Mesendoderm (in vitro differentiated cells): ENCODE measurements around the gene MYL7.

Source experiments
- DNase-seq: peaks from one replicate; pipeline ENCODE4 v3.0.0; 2013
- H2AK5ac ChIP-seq: 2 replicates; pipeline ENCODE4 v1.6.1; 2013; ENCODE audit warnings: low read length, inconsistent platforms
- H2BK120ac ChIP-seq: 2 replicates; pipeline ENCODE4 v1.6.1; 2013; ENCODE audit warnings: low read depth, mild to moderate bottlenecking, low read length, moderate library complexity, mixed read lengths
- H2BK15ac ChIP-seq: replicated peaks from 2 replicates; pipeline ENCODE4 v1.6.1; 2013; ENCODE audit warnings: low read depth, mild to moderate bottlenecking, moderate library complexity
- H2BK5ac ChIP-seq: 2 replicates; pipeline ENCODE4 v1.6.1; 2013; ENCODE audit warnings: low read length, inconsistent platforms
- H3K18ac ChIP-seq: 2 replicates; pipeline ENCODE4 v1.6.1; 2013; ENCODE audit warnings: mild to moderate bottlenecking, low read length, mixed read lengths
- H3K23ac ChIP-seq: one replicate; pipeline ENCODE4 v1.6.1; 2013; ENCODE audit warnings: low read length
- H3K27ac ChIP-seq: 2 replicates; pipeline ENCODE4 v1.5.1; 2013; ENCODE audit warnings: low read depth, mild to moderate bottlenecking, inconsistent platforms, low read length, moderate library complexity
- H3K27me3 ChIP-seq: 2 replicates; pipeline ENCODE4 v1.6.1; 2013; ENCODE audit warnings: low read length, control low read depth, mild to moderate bottlenecking, inconsistent platforms; ENCODE audit not compliant: insufficient read depth, poor library complexity
- H3K36me3 ChIP-seq: 2 replicates; pipeline ENCODE4 v1.6.1; 2013; ENCODE audit warnings: low read length, inconsistent platforms; ENCODE audit not compliant: control insufficient read depth, insufficient read depth
- H3K4ac ChIP-seq: one replicate; pipeline ENCODE4 v1.6.1; 2013; ENCODE audit warnings: low read depth, mild to moderate bottlenecking, low read length, moderate library complexity
- H3K4me1 ChIP-seq: 2 replicates; pipeline ENCODE4 v1.6.1; 2013; ENCODE audit warnings: low read depth, low read length, inconsistent platforms; ENCODE audit not compliant: control insufficient read depth
- H3K4me2 ChIP-seq: 2 replicates; pipeline ENCODE4 v1.6.1; 2013; ENCODE audit warnings: low read length
- H3K4me3 ChIP-seq: 2 replicates; pipeline ENCODE4 v1.5.1; 2013; ENCODE audit warnings: mild to moderate bottlenecking, low read length
- H3K56ac ChIP-seq: one replicate; pipeline ENCODE4 v1.6.1; 2013; ENCODE audit warnings: low read length
- H3K79me1 ChIP-seq: 2 replicates; pipeline ENCODE4 v1.6.1; 2013; ENCODE audit warnings: low read length, inconsistent platforms
- H3K79me2 ChIP-seq: 2 replicates; pipeline ENCODE4 v1.6.1; 2013; ENCODE audit warnings: mild to moderate bottlenecking, low read length; ENCODE audit not compliant: control insufficient read depth, insufficient read depth
- H3K9ac ChIP-seq: 2 replicates; pipeline ENCODE4 v1.6.1; 2013; ENCODE audit warnings: low read length, inconsistent platforms
- H4K5ac ChIP-seq: one replicate; pipeline ENCODE4 v1.6.1; 2013; ENCODE audit warnings: low read length
- H4K8ac ChIP-seq: one replicate; pipeline ENCODE4 v1.6.1; 2013; ENCODE audit warnings: low read depth, mild to moderate bottlenecking, control low read depth, low read length, moderate library complexity
- WGBS: extraction: QIAGEN DNeasy Blood & Tissue Kit; methylation state at CpG from one replicate; pipeline ENCODE4 v1.1.7; 2013; ENCODE audit warnings: low lambda C conversion rate, missing lambda C conversion rate; ENCODE audit not compliant: insufficient coverage; ENCODE audit errors: extremely low coverage; 5-methylcytosine and 5-hydroxymethylcytosine counted together

The MYL7 gene

GRCh38 chr7:44097064-44097932, 43.8 kb downstream of the MYL7 start:
- H4K8ac ChIP-seq: no peak overlapping the region
- no peaks in the 10 kb centered on the region for H3K79me1 ChIP-seq
- no peaks in the 10 kb centered on the region for H3K36me3 ChIP-seq
- no peak overlapping the region for H3K4ac ChIP-seq
- DNase-seq: no peak
- no peak overlapping the region for H3K27ac ChIP-seq
- H3K27me3 ChIP-seq: no peaks in the 10 kb centered on the region
- H2AK5ac ChIP-seq: no peak overlapping the region
- no peak overlapping the region for H3K18ac ChIP-seq
- H3K4me3 ChIP-seq: no peak overlapping the region
- no peak overlapping the region for H3K9ac ChIP-seq
- no peak overlapping the region for H4K5ac ChIP-seq
- no peak overlapping the region for H3K4me2 ChIP-seq
- H3K4me1 ChIP-seq: no peaks in the 10 kb centered on the region
- H3K23ac ChIP-seq: no peak overlapping the region
- no peak overlapping the region for H2BK120ac ChIP-seq
- H2BK15ac ChIP-seq: no peak overlapping the region
- no CpG with 5 or more reads among the region's 9 CpGs for WGBS
- no peak overlapping the region for H2BK5ac ChIP-seq
- H3K56ac ChIP-seq: no peak overlapping the region
- no peaks in the 10 kb centered on the region for H3K79me2 ChIP-seq

- no CpG with 5 or more reads among the region's 8 CpGs for WGBS
- H3K4ac ChIP-seq: no peak overlapping the region
- no peak overlapping the region for H3K9ac ChIP-seq
- no peak overlapping the region for H3K18ac ChIP-seq
- no peak overlapping the region for H2BK5ac ChIP-seq
- no peak overlapping the region for H3K23ac ChIP-seq
- H3K56ac ChIP-seq: no peak overlapping the region
- no peaks in the 10 kb centered on the region for H3K79me2 ChIP-seq
- H2BK120ac ChIP-seq: no peak overlapping the region
- H4K8ac ChIP-seq: no peak overlapping the region
- no peaks in the 10 kb centered on the region for H3K79me1 ChIP-seq
- no peak overlapping the region for H2AK5ac ChIP-seq
- no peak overlapping the region for H4K5ac ChIP-seq
- no peaks in the 10 kb centered on the region for H3K4me1 ChIP-seq
- no peak for DNase-seq
- H3K27ac ChIP-seq: no peak overlapping the region
- no peak overlapping the region for H2BK15ac ChIP-seq
- H3K4me2 ChIP-seq: no peak overlapping the region
- no peaks in the 10 kb centered on the region for H3K27me3 ChIP-seq
- H3K4me3 ChIP-seq: no peak overlapping the region
- no peaks in the 10 kb centered on the region for H3K36me3 ChIP-seq
Measured at GRCh38 chr7:44096326-44096881, 44.7 kb downstream of the MYL7 start.

DNA sequence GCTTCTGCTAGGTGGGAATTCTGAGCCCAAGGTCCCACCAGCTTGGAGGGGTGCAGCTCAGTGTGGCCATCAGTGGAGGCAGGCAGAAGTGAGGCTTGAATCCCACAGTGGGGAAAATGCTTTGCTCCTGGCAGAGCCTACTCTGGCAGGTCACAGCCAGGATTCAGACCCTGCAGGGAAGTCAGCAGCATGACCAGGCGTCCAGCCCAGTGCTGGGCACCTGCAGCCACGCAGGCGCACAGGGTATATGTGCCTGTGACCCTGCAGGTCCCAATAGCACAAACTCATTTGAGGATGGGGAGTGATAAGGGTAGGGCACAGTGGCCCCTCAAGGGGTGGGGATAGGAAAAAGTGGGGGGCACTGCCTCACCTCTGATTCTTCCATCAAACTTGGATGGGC, 45.4 kb downstream of the MYL7 start:
- Histone ChIP-seq H3K23ac (no peak overlapping the region), H3K4me1 (no peaks in the 10 kb centered on the region), H3K4ac (no peak overlapping the region), H3K9ac (no peak overlapping the region), H3K79me2 (no peaks in the 10 kb centered on the region), H4K8ac (no peak overlapping the region), H3K56ac (no peak overlapping the region), H3K79me1 (no peaks in the 10 kb centered on the region), H2BK5ac (no peak overlapping the region), H2BK15ac (no peak overlapping the region), H3K4me2 (no peak overlapping the region), H3K27ac (no peak overlapping the region), H3K18ac (no peak overlapping the region), H3K36me3 (no peaks in the 10 kb centered on the region), H2AK5ac (no peak overlapping the region), H4K5ac (no peak overlapping the region), H3K4me3 (no peak overlapping the region), H2BK120ac (no peak overlapping the region), H3K27me3 (no peaks in the 10 kb centered on the region)
- no CpG with 5 or more reads among the region's 3 CpGs for WGBS
- DNase-seq: no peak

DNA sequence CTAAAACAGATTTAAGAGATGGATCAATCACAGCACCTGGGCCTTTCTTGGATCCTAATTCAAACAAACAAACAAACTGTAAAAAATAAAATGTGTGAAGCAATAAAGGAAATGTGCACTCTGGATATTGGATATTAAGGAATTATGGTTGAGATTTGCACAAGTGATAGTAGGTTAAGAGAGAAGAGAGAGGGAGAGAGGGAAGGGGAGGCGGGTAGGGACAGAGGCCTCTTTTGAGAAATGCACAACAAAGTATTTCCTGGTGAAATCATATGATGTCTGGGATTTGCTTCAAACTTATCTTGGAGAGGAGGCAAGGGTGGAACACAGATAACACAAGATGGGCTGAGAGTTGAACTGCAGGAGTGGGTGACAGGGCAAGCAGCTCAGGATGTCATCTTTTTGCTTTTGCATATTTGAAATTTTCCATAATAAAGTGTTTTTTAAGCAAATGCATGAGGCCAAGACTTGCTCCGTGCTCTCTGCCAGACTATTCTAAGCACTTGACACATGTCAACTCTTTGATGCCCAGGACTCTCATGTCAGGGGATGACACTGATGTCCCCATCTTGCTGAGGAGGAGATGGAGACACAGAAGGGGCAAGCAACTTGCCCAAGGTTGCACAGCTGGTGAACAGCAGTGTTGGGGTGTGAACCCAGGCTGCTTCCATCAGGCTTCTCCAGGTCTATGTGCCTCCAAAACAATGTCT, 46.1 kb downstream of the MYL7 start:
- WGBS: no CpG with 5 or more reads among the region's 2 CpGs

DNA sequence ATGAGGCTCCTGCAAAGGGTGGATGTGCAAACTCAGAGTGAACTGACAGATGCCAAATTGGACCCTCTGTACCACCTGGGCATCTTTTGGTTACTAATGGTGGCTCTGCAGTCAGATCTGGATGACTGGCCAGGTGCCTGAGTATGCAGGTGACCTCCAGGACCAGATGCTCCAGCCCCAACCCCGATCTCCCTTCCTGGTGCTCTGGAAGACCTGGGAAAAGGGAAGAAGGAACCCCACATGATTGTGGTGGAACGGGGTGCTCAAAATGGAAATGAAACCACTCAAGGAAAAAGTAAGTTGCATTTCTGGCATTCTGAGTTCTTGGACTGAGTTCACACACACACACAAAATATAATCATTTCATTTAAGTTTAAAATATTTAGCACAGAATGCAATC, 46.8 kb downstream of the MYL7 start:
- Histone ChIP-seq H3K4ac (no peak overlapping the region), H2BK5ac (no peak overlapping the region), H3K27ac (no peak overlapping the region), H3K79me2 (no peaks in the 10 kb centered on the region), H3K18ac (no peak overlapping the region), H4K5ac (no peak overlapping the region), H3K27me3 (no peaks in the 10 kb centered on the region), H3K9ac (no peak overlapping the region), H2BK15ac (no peak overlapping the region), H3K4me3 (no peak overlapping the region), H2AK5ac (no peak overlapping the region), H3K36me3 (no peaks in the 10 kb centered on the region), H3K79me1 (no peaks in the 10 kb centered on the region), H3K56ac (no peak overlapping the region), H3K4me1 (no peaks in the 10 kb centered on the region), H2BK120ac (no peak overlapping the region), H3K4me2 (no peak overlapping the region), H3K23ac (no peak overlapping the region), H4K8ac (no peak overlapping the region)
- no peak for DNase-seq
- no CpG with 5 or more reads among the region's 2 CpGs for WGBS

More for the DNA sequence above, 46.1 kb downstream of the MYL7 start:
- H3K18ac ChIP-seq: no peak overlapping the region
- no peak overlapping the region for H3K4me2 ChIP-seq
- H3K4me3 ChIP-seq: no peak overlapping the region
- H2BK15ac ChIP-seq: no peak overlapping the region
- H3K56ac ChIP-seq: no peak overlapping the region
- H3K9ac ChIP-seq: no peak overlapping the region
- H3K27ac ChIP-seq: no peak overlapping the region
- no peak overlapping the region for H3K23ac ChIP-seq
- H3K79me1 ChIP-seq: no peaks in the 10 kb centered on the region
- DNase-seq: no peak
- no peak overlapping the region for H2BK120ac ChIP-seq
- H3K36me3 ChIP-seq: no peaks in the 10 kb centered on the region
- no peaks in the 10 kb centered on the region for H3K27me3 ChIP-seq
- H2AK5ac ChIP-seq: no peak overlapping the region
- H3K4ac ChIP-seq: no peak overlapping the region
- H2BK5ac ChIP-seq: no peak overlapping the region
- no peak overlapping the region for H4K8ac ChIP-seq
- no peaks in the 10 kb centered on the region for H3K79me2 ChIP-seq
- H4K5ac ChIP-seq: no peak overlapping the region
- H3K4me1 ChIP-seq: no peaks in the 10 kb centered on the region
